Measurements from ENCODE around the gene DMRTC1B. TPM values are rescaled to one million over a fixed set of nuclear protein-coding genes. Genes with fewer than 3 reads are reported as not detected.

Gene DMRTC1B
- total RNA-seq, 5 donors from 2014 or later (not counting 1 experiment from before 2014, with no cell fraction given), result 0.56 to 2.6 (median 0.98) TPM

Other genes starting within 250 kb of the DMRTC1B start
- gene HDAC8, start 204.0 kb upstream of the DMRTC1B start, total RNA-seq, result 10 to 100 TPM; 15.7 to 19.1 (median 16.9) TPM
- under 1 TPM; 0.30 to 0.67 (median 0.44) TPM for gene PHKA1, start 62.6 kb upstream of the DMRTC1B start, total RNA-seq
- not detected for gene FAM236B, start 5.8 kb downstream of the DMRTC1B start, total RNA-seq
- gene FAM236D, start 31.3 kb downstream of the DMRTC1B start, total RNA-seq, result not detected
- not detected for gene FAM236C, start 135.7 kb downstream of the DMRTC1B start, total RNA-seq
- not detected for gene FAM236A, start 161.3 kb downstream of the DMRTC1B start, total RNA-seq
- 1 to 10 TPM in 1 of 5 donors, under 1 TPM in 4; 0.51 to 1.5 (median 0.56) TPM for gene DMRTC1, start 166.9 kb downstream of the DMRTC1B start, total RNA-seq
- not detected for gene PABPC1L2B, start 226.0 kb downstream of the DMRTC1B start, total RNA-seq

Measured in T-cell (primary cell).